Stimulated activated CD4-positive, alpha-beta T cell treated with anti-CD3 and anti-CD28 coated beads, Interleukin-2, amount 100 ng/mL, for 24 hours (primary cell): ENCODE results near the gene TMEM74B.
A peak's percentile ranks its signal among the peaks of the same experiment; 100 is the strongest.
"Not testable (repeated sequence)": the region's sequence is repeated elsewhere in the genome, so short reads cannot be mapped to it uniquely, and the experiment has no call there.

Experiments
- DNase-seq, 2 donors: peaks; one replicate each; pipeline ENCODE4 v3.0.0-alpha.2; 2020

The TMEM74B gene

DNA sequence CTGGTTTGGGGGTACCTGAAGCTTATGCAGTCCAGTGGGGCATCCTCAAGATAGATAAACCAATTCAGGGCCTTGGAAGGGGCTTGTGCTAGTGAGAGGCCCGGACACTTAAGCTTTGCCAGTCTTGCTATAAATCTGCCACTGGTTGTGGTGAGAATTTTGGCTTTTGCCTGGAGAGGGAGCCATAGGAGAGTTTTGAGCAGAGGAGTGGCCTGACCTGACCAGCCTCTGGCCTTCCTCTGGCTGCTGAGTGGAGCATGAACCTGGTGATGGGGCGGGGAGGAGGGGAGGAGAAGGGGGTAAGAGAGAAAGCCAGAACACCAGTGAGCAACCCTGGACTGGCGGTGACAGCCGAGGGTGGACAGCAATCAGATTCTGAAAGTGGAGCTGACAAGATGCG lies 7.1 kb downstream of the TMEM74B start:
- DNase-seq = no peak

DNA sequence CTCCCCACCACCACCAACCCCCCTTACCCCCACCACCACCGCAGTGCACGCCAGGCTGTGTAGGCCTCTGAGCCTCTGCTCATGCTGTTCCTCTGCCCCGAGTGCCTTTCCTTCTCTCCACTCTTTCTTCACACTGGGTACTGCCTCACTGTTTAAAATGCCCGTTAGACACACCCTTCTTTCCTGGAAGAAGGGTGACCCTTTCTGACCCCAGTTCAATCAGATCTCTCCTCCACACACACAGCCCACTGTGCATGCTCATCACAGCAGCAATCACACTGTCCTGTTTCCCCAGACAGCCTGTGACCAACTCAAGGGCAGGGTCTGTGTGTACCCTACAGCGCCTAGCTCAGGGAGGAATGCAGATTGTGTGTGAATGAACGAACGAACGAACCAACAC lies 10.0 kb downstream of the TMEM74B start:
- no peak for DNase-seq

DNA sequence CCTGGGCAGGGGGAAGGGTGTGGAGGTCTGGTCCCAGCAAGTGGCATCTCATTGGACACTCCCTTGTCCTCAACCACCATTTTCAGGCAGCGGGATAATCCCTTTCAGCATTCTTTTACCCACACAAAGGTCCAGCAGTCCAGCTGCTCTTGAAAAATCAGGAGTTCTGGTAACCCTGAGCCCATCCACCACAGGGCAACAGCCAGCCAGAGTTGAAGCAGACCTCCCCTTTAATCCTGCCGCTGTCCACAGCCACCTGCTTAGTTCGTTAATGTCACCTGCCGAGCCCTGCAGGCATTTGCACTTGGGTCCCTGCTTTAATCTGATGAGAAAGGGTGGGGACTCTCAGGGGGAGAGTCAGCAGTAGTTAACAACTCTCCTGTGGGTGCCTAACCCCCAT lies 11.1 kb downstream of the TMEM74B start:
- DNase-seq = no peak

DNA sequence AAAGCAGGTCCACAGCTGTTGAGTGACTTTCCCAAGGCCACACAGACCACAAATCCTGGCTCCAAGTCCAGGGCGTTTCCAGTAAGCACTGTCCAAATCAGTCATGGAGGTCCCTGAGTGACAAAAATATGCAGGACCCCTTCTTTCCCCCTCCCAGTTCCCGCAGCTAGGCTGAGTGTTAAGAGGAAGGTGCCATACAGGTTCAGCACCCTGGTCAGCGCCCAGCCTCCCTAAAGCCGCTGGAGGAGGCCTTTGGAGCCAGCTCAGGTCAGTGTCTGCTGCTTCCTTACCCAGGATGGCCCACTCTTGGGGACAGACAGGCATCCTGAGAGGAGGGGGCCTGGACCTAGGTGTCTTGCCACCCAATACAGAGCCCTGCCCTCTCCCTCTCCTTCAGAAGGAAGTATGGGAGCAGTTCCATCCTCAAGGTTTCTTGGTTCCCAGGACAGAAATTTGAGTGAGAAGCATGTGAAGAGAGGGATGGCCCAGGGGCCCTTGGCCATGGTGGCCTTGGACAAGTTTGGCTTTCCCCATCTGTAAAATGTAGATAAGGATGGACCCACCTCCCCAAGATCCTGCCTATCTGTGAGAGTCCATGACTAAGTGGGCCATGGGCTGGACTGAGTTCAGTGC lies 13.2 kb downstream of the TMEM74B start:
- peak in 1 of 2 donors; percentile 25 for DNase-seq

DNA sequence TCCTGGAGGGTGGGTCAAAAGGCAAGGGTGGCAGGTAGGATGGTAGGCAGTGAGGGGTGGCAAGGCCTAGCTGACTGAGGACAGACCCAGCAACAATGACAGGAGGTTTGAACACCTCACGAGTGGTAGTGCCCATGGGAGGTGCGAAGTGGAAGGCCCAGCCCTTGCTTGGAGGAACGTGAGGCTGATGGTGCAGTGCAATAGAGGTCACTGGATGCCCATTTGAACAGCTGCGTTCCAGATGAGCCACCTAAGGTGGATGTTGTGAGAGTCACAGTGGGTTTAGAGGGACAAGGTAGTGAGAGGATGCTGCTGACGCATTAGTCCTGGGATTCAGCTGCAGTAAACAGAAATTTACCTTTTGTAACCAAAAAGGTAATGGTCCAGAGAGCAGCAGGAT lies 15.6 kb downstream of the TMEM74B start:
- no peak for DNase-seq

DNA sequence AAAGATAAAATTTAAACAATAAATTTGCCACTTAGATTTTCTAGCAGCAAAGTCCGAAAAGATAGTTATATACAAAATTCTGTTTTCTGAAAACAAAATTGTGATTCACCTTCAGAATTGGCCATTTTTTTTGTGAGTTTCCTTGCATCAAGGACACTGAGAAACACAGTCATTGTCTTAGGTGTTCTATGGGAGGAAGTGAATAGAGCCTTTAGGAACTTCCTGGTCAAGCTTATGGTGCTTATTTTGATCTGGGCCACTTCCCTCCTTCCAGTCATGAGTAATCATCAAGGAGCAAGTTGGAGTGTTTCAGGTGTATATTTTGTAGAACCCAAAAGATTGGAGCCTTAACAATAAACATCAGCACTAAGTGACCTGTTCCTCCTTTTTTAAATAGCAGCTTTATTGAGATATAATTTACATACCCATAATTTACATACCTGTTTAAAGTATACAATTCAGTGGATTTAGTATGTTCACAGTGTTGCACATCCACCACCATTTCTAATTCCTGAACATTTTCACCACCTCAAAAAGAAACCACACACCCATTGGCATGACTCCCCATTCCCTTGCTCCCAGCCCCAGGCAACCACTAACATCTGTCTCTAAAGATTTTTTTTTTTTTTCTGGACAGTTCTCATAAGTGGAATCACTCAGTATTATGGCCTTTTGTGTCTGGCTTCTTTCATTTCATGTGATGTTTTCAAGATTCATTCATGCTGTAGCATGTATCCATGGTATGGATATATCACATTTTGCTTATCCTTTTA lies 17.6 kb downstream of the TMEM74B start:
- DNase-seq = no peak

DNA sequence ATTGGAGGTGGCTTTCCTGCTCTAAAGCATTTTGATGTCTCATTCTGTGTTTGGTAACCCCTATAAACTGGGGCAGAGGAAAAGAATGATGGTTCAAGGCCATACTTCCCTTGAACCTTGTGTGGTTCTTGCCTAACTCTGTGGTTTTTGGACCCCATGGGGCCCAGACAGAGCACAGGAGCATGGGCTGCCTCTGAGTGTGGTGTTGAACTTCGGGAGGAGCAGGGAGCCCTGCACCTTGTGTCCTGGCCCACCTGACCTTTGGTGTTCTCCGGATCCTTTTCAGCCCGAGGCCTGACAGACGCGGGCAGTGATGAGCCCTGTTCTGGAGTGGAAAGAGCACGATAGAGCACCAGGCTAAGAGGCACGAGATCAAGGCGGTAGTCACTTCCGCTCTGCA lies 18.8 kb downstream of the TMEM74B start:
- DNase-seq = no peak

DNA sequence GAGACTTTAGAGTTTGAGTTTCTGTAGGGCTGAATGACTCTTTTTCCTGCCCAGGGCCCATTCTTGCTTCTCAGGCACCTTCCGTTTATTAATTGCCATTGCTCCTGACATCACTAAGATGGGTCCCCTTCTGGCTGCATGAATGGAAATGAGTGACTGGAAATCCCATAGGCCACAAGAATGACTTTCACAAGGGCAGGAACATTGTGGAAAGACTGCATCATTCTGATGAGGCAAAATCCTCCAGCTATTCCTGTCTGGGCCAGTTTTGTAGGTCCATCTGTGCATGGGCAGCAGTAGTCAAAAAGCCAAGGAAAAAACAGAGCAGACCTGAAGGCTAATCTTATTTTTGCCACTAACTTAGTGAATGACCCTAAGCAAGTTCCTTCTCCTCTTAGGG lies 19.3 kb downstream of the TMEM74B start:
- DNase-seq = no peak

DNA sequence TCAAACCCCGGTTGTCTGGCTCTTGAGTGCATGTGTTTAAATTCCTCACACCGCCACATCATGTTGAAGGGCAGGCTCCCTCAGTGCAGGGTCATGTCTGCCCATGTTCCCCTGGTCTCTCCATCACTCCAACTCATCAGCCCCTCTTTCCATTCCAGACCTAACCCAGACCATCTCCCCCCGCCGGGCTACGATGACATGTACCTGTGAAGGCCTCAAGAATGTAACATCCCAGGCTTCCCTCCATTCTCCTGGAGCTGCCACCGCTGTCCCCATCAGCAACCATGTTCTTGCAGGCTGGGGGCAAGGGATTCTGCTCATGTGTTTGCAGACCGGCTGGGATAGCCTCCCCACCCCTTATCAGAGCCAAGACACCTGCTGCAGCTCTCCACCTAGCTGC lies 19.9 kb downstream of the TMEM74B start:
- no peak for DNase-seq

DNA sequence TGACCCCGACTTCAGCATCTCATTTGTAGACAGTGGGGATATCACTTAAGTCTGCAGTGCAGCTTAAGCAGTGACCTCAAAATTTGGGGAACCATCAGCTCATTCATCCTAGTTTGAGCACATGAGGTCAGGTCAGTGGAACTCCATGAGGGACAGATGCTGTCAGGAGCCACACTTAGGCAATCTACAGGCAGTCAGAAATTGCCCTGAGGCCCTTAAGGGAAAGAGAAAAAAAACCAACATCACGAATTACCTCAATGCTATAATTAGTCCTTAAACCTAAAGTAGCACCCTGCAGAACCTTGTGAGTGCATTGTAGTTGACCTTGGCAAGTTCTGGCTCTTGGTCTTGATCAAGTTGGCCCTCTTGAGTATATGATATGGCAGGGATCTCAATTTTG lies 21.1 kb downstream of the TMEM74B start:
- no peak for DNase-seq

DNA sequence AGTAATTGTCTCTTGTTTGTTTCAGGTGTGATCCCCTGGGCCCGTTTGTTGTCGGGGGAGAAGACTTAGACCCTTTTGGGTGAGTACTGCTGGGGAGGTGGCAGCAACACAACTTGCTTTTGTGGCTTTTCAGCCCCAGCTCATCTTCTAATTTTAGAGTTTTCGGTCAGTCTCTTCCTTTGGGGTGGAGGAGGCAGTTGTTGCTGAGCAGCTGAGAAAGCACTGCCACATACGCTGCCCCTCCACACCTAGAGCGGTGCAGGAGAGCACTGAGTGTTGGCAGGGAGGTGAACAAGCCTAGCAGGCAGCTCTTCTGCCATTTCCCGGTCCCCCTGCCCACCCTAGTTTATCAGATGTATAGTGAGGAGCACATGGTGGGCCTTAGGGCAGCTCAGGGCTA lies 21.7 kb downstream of the TMEM74B start:
- no peak for DNase-seq

DNA sequence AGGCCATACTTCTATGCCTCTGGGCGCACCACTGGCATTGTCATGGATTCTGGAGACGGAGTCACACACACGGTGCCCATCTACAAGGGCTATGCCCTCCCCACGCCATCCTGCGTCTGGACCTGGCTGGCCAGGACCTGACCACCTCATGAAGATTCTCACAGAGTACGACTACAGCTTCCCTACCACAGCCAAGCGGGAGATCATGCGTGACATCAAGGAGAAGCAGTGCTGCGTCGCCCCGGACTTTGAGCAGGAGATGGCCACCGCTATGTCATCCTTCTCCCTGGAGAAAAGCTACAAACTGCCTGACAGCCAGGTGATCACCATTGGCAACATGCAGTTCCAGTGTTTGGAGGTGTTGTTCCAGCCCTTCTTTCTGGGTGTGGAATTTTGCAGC lies 23.8 kb downstream of the TMEM74B start:
- DNase-seq = no peak

DNA sequence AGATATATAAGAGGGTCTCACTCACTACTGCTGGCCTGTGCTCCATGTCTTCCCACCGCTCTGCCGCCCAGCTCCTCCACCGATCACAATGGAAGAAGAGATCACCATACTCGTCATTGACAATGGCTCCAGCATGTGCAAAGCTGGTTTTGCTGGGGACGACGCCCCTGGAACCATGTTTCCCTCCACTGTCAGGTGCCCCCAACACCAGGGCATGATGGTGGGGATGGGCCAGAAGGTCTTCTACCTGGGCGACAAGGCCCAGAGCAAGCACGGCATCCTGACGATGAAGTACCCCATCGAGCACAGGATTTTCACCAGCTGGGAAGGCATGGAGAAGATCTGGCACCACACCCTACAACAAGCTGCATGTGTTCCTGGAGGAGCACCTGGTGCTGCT lies 24.3 kb downstream of the TMEM74B start:
- no peak for DNase-seq

DNA sequence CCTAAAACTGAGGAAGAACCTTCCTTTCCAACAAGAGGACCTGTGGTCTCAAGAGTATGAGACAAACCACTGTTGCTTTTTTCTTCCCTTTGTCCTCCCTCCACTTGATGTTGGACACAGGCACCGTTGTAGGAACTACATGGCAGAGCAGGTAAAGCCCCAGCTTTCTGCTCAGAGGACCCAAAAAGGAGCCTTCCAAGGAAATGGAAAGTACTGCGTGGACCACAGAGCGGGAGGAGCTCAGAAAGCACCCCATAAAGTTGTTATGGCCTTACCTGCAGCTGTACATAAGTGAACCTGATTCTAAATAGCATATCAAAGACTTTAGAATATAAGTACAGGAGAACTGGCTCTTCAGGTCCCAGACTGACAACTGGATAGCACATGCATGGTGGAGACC lies 29.4 kb downstream of the TMEM74B start:
- DNase-seq = no peak

DNA sequence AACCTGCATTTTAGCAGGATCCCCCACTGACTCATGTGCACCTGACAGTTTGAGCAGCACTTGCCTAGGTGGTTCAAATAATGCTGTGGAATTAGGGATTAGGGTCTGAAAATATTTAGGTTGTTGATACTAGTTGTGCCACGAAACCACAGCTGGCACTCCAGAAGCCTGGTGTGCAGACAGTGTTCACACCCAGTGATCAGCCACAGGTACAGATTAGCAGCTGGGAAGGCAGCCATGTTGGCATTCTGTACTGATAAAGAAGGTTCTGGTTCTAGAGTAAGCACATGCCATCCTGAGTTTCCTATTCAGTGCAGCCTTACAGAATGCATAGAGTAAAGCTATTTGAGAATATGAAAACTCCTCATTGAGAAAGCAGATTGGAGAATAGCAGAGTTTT lies 30.1 kb downstream of the TMEM74B start:
- no peak for DNase-seq

DNA sequence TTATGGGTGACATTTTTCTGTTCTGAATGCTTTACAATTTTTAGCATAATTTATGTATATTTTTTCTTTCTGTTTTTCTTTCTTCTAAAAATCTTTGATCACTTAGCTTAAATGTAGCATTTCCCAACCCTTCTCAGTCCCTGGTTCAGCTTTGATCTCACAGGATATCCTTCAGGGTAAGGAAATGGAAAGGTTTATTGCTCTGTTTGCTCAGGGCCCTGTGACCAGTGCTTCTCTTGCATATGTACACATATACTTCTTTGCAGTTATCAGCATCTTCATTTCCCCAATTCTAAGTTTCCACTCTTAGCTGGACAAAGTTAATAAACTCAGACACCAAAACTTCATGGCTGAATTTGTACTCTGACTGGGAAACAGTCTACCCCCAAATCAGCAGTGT lies 30.6 kb downstream of the TMEM74B start:
- no peak for DNase-seq

DNA sequence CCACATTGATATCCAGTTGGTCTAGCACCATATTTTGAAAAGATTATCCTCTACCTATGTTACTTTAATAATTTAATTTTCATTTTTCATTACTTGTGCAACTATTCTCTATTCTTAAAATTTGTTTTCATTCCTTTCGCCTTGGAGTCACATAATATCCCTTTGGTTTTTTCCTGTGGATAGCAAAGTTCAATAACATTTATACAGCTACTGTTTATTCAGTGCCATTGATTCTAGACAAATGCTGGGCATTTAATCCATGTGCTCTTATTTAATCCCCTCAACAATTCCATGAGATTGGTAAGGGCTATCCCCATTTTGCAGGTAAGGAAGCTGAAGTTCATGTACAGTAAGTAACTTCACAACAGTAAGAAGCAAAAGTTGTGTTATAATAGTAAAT lies 33.8 kb downstream of the TMEM74B start:
- no peak for DNase-seq

DNA sequence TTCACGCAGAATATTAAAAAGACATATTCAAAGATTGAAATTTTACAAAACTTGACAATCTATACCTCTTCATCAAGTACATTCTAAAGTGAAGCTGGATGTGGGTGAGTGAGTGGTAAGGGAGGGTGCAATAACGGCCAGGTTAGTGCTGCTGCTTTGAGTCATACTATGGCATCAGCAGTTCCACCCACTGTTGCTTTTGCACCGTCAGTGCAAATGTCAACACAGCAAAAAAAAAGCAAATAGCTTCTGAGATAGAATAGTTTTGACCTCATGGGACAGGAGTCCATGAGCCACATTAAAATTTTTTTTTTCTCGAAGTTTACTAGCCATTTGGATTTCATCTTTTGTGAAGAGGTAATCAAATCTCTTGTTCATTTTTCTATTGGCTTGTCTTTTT lies 34.6 kb downstream of the TMEM74B start:
- DNase-seq = no peak

DNA sequence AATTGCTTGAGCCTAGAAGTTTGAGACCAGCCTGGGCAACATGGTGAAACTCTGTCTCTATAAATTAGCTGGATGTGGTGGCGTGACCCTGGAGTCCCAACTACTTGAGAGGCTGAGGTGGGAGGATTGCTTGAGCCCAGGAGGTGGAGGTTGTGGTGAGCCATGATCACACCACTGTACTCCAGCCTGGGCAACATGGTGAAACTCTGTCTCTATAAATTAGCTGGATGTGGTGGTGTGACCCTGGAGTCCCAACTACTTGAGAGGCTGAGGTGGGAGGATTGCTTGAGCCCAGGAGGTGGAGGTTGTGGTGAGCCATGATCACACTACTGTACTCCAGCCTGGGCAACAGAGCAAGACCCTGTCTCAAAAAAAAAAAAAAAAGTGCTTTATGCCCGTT lies 35.0 kb downstream of the TMEM74B start:
- DNase-seq = not testable (repeated sequence)

DNA sequence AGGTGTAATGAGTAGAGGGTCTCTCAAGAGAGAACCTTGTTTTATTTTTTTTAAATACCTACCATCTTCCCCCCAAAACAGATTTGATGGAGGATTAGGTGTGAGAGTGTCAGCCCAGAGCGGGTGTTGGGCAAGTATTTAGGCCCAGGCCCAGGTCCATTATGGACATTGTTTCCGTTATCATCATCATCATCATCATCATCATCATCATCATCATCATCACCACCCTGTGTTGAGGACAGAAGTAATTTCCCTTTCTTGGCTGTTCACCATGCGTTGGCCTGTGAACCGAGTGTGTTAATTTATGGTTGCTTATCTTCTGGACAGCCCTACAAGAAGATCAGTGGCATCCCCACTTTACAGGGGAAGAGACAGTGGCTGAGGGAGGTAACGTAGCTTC lies 37.8 kb downstream of the TMEM74B start:
- DNase-seq = no peak

DNA sequence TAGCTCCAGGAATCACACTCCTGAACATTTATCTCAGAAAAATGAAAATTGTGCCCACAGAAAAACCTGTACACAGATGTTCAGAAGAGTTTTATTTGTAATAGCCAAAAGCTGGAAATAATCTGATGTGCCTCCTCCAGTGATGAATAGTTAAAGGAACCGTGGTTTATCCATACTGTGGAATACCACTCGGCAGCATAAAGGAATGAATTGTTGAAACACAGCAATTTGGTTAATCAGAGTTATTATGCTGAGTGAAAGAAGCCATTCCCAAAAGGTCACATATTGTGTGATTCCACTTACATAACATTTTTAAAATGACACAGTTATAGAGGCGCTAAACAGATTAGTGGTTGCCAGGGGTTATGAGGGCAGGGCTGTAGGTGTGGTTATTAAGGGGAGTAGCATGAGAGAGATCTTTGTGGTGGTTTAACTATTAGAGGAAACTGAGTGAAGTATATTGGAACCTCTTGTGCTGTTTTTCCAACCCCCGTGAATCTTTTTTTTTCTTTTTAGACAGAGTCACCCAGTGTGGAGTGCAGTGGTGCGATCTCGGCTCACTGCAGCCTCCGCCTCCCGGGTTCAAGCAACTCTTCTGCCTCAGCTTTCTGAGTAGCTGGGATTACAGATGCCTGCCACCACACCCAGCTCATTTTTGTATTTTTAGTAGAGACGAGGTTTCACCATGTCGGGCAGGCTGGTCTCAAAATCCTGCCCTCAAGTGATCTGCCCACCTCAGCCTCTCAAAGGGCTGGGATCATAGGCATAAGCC lies 40.2 kb downstream of the TMEM74B start:
- no peak for DNase-seq

DNA sequence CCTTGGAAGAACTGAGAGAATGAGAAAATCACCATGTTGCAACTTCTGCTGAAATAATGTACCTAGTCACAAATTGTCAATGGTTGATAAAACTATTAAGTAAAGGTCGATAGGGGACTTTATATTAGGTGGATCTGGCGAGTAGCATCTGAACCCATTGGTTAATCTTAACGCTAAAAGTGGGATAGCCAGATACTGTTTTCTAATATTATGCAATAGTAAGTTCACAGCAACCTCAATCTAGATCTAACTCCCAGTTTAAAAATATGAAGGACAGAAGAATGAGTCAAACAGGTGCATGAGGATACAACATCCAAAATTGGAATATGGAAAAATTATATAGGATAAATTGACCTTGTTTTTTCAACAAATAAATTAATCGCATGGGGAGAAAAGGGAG lies 47.5 kb downstream of the TMEM74B start:
- DNase-seq = no peak

DNA sequence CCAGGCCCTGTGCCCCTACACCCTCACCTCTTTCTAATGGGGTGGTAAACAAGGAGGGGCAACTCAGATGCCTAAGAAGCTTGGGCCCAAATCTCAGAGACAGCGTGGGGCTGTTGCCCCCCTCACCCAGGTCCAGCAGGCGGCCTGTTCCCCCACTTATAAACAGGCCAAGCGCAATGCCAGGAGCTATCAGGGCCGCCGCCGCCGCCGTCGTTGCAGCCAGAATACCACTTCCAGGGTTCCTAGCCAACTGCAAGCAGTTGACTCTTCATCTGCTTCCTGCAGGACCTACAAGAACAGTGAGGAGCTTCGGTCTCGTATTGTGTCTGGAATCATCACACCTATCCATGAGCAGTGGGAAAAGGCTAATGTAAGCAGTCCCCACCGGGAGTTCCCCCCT lies 49.9 kb downstream of the TMEM74B start:
- DNase-seq = no peak

DNA sequence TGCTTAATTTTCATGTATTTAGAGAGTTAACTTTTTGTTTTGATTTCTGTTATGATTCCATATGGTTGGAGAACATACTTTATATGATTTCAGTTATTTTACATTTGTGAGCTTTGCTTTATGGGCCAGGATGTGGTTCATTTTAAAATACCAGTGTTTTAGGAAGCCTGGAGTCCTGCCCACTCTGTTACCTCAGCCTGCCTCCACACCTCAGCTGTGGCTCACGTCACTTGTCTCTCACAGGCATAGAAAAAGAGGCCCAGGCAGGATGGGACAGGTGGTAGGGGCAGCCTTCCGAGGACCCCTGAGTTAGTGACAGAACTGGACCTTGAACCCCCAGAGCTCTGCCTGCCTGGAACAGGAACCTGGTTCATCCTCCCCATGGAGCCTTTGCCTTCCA lies 50.4 kb downstream of the TMEM74B start:
- DNase-seq = no peak
